ENCODE results near the gene GJD3.

GJD3 gene

GRCh38 chr17:40399185-40399584 is 34.6 kb upstream of the GJD3 start:
- TF ChIP-seq, protein P1, sequence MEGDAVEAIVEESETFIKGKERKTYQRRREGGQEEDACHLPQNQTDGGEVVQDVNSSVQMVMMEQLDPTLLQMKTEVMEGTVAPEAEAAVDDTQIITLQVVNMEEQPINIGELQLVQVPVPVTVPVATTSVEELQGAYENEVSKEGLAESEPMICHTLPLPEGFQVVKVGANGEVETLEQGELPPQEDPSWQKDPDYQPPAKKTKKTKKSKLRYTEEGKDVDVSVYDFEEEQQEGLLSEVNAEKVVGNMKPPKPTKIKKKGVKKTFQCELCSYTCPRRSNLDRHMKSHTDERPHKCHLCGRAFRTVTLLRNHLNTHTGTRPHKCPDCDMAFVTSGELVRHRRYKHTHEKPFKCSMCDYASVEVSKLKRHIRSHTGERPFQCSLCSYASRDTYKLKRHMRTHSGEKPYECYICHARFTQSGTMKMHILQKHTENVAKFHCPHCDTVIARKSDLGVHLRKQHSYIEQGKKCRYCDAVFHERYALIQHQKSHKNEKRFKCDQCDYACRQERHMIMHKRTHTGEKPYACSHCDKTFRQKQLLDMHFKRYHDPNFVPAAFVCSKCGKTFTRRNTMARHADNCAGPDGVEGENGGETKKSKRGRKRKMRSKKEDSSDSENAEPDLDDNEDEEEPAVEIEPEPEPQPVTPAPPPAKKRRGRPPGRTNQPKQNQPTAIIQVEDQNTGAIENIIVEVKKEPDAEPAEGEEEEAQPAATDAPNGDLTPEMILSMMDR (IDR thresholded peaks at IDR 0.05), result peak; percentile 65

DNA sequence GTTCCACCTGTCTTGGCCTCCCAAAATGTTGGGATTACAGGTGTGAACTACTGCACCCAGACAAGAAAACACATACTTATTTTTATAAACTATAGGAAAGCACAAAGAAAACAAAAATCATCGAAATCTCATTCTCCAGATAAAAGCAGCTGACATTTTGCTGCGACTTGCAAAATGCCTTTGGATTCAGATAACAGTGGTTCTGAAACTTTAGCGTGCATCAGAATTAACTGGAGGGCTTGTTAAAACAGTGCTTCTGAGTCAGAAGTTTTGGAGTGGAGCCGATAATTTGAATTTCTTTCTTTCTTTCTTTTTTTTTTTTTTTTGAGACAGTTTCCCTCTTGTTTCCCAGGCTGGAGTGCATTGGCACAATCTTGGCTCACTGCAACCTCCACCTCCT is 17.7 kb upstream of the GJD3 start:
- TF ChIP-seq, protein P1 (IDR thresholded peaks at IDR 0.05), result no peak

DNA sequence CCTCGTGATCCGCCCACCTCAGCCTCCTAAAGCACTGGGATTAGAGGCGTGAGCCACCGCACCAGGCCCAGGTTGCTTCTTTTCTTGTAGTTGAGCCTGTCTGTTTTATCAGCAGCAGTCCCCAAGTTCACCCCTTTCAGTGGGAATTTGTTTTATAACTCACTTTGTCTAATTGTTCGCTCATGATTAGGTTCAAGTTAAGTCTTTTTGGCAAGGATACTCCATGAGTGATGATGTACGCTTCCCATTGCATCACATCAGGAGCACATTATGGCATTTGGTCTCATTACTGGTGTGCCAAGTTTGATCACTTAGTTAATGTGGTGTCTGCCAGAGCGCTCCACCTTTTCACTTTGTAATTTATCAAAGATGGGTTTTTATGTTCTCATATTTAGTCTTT is 14.4 kb upstream of the GJD3 start:
- TF ChIP-seq, protein P1 (IDR thresholded peaks at IDR 0.05), result no peak

- TF ChIP-seq, protein P1 (IDR thresholded peaks at IDR 0.05), result no peak
Observed at GRCh38 chr17:40377832-40378231, 13.3 kb upstream of the GJD3 start.

DNA sequence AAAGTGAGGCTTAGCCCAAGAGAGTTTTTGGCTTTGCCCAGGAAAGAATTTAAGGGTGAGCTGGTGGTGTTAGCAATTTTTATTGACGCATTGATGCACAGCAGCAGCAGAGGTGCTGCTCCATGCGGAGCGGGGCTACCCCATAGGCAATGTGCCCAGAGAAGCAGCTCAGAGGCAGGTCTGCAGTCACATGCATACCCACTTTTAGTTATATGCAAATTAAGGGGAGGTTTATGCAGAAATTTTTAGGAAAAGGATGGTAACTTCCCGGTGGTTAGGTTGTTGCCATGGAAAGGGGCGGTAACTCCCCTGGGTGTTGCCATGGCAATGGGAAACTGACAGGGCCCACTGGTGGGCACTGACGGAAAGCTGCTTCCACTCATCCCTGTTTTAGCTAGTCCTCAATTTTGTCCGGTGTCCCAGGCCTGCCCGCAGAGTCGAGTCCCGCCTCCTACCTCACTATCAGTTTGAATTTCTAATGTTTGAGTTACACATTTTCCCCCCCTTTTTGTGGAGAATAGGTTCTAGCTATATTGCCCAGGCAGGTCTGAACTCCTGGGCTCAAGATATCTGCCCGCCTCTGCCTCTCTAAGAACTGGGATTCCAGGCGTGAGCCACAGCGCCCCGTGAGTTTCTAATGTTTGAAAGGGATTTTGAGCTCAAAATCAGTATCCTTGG is 10.4 kb upstream of the GJD3 start:
- TF ChIP-seq, protein P1 (IDR thresholded peaks at IDR 0.05), result no peak

DNA sequence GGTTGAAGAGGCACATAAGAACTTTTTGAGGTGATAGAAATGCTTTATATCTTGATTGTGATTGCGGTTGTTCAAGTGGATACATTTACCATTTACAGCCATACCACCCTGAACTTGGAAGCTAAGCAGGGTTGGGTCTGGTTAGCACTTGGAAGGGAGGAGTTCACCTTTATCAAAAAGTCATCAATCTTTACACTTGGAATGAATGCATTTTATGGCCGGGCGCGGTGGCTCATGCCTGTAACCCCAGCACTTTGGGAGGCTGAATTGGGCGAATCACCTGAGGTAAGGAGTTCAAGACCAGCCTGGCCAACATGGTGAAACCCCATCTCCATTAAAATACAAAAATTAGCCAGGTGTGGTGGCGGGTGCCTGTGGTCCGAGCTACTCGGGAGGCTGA is 9.5 kb upstream of the GJD3 start:
- TF ChIP-seq, protein P1 (IDR thresholded peaks at IDR 0.05), result no peak

GRCh38 chr17:40373324-40373723 is 8.8 kb upstream of the GJD3 start:
- TF ChIP-seq, protein P1 (IDR thresholded peaks at IDR 0.05), result no peak

DNA sequence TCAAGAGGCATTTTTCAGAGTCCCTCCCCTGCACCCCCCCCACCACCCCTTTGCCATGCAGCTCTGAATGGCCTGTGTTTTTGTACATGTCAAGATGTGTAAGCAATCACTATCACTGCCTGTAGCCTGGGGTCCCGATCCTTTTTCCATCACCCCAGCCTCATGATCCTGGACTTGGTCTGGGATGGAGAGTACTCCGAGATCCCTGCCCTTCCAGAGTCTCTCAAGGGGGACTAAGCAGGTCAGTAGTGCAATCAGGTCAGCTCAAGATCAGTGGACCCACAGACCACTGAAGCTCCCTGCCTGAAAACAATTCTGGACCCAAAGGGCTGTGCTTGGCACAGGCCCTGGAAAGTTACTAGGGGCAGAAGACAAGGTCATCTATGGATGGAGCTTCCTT is 7.5 kb upstream of the GJD3 start:
- TF ChIP-seq, protein P1 (IDR thresholded peaks at IDR 0.05), result no peak
